A673 (cell line): ENCODE measurements around the gene CACHD1. TPM values are rescaled to one million over a fixed set of nuclear protein-coding genes. Genes with fewer than 3 reads are reported as not detected.

Source experiments
- BruUV-seq: library from RNA; stranded (reverse); fragments of 400-500 nt; replicated peaks from 2 replicates; lab custom pipeline; 2021; lab: Mats Ljungman, UMichigan
- CTCF ChIA-PET: fragments of 300-600 bp; sonication (Branson Sonifier 250); formaldehyde crosslinking; loops from one replicate; lab custom pipeline; 2022; ENCODE audit warnings: antibody characterized with exemption; lab: Charles Lee
- POLR2A ChIA-PET: fragments of 300-600 bp; sonication (Branson Sonifier 250); formaldehyde crosslinking; loops from one replicate; lab custom pipeline; 2022; ENCODE audit warnings: antibody characterized with exemption; ENCODE audit not compliant: low non-redundant PET; lab: Charles Lee
- DNase-seq: peaks from one replicate; pipeline ENCODE4 v3.0.0-alpha.2; 2015; ENCODE audit warnings: low spot score
- H3K27ac ChIP-seq: fragments of 200-600 bp; sonication (generic); 2 replicates; pipeline ENCODE4 v1.5.1; 2016; ENCODE audit warnings: mixed run types, low read depth, mild to moderate bottlenecking, mixed read lengths, antibody characterized with exemption, low read length; ENCODE audit not compliant: poor library complexity, severe bottlenecking
- H3K27me3 ChIP-seq: fragments of 200-600 bp; sonication (generic); replicated peaks from 2 replicates; pipeline ENCODE4 v1.6.1; 2017; ENCODE audit warnings: mixed run types, low read depth, mild to moderate bottlenecking, mixed read lengths, antibody characterized with exemption, low read length; ENCODE audit not compliant: insufficient read depth, poor library complexity
- H3K36me3 ChIP-seq: fragments of 200-600 bp; sonication (generic); 2 replicates; pipeline ENCODE4 v1.6.1; 2016; ENCODE audit warnings: mixed run types, mild to moderate bottlenecking, mixed read lengths, antibody characterized with exemption, low read length; ENCODE audit not compliant: insufficient read depth, poor library complexity, severe bottlenecking
- H3K4me1 ChIP-seq: fragments of 200-600 bp; sonication (generic); 2 replicates; pipeline ENCODE4 v1.6.1; 2017; ENCODE audit warnings: mixed run types, mild to moderate bottlenecking, mixed read lengths, antibody characterized with exemption, low read length; ENCODE audit not compliant: insufficient read depth, poor library complexity, severe bottlenecking
- H3K4me3 ChIP-seq: fragments of 200-600 bp; sonication (generic); 2 replicates; pipeline ENCODE4 v1.5.1; 2016; ENCODE audit warnings: low read depth, mixed run types, mild to moderate bottlenecking, mixed read lengths, low read length; ENCODE audit not compliant: poor library complexity, severe bottlenecking
- H3K9me3 ChIP-seq: fragments of 200-600 bp; sonication (generic); 2 replicates; pipeline ENCODE4 v1.6.1; 2016; ENCODE audit warnings: mixed run types, low read depth, mild to moderate bottlenecking, mixed read lengths, antibody characterized with exemption, low read length; ENCODE audit not compliant: poor library complexity, severe bottlenecking
- EZH2 ChIP-seq: fragments of 200-600 bp; sonication (generic); IDR thresholded peaks from 2 replicates; pipeline ENCODE4 v1.6.1; 2017; ENCODE audit warnings: borderline replicate concordance, low read depth, mild to moderate bottlenecking, mixed read lengths, antibody characterized with exemption, low read length; ENCODE audit not compliant: poor library complexity, severe bottlenecking
- intact Hi-C: fragments of 100-400 bp; cut with micrococcal nuclease; formaldehyde crosslinking; loops from one replicate; pipeline ENCODE4 v1.10.0; 2022; ENCODE audit not compliant: unreplicated experiment
- total RNA-seq: library from RNA; stranded (reverse); gene quantifications from 2 replicates; pipeline ENCODE4 v1.2.3, GENCODE V29; 2021
- TF ChIP-seq, protein P1 (sequence below): fragments of 300-800, 200-600 bp; sonication (generic); conservative IDR thresholded peaks from 2 replicates; pipeline ENCODE4 v1.5.1; 2017; ENCODE audit warnings: low read depth, mild to moderate bottlenecking, antibody characterized with exemption, low read length, moderate library complexity, mixed read lengths

CACHD1 gene
- total RNA-seq, 1 experiment from 2014 or later: 39.2 TPM

- no peaks in the 10 kb centered on the region for H3K9me3 ChIP-seq
- no TSS peak for BruUV-seq
- no peaks in the 10 kb centered on the region for H3K27me3 ChIP-seq
- H3K27ac ChIP-seq: no peak overlapping the region
- CTCF ChIA-PET: no interaction called here
- intact Hi-C loops: no loop called here
- DNase-seq: no peak
- no peaks in the 10 kb centered on the region for H3K36me3 ChIP-seq
- no peak overlapping the region for H3K4me3 ChIP-seq
- POLR2A ChIA-PET: no interaction called here
- no peak for TF ChIP-seq EZH2
- TF ChIP-seq, protein P1, sequence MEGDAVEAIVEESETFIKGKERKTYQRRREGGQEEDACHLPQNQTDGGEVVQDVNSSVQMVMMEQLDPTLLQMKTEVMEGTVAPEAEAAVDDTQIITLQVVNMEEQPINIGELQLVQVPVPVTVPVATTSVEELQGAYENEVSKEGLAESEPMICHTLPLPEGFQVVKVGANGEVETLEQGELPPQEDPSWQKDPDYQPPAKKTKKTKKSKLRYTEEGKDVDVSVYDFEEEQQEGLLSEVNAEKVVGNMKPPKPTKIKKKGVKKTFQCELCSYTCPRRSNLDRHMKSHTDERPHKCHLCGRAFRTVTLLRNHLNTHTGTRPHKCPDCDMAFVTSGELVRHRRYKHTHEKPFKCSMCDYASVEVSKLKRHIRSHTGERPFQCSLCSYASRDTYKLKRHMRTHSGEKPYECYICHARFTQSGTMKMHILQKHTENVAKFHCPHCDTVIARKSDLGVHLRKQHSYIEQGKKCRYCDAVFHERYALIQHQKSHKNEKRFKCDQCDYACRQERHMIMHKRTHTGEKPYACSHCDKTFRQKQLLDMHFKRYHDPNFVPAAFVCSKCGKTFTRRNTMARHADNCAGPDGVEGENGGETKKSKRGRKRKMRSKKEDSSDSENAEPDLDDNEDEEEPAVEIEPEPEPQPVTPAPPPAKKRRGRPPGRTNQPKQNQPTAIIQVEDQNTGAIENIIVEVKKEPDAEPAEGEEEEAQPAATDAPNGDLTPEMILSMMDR: no peak
- H3K4me1 ChIP-seq: peaks cover 62% of the 10 kb centered on the region
Observed at GRCh38 chr1:64545118-64545843, 75.4 kb downstream of the CACHD1 start.

DNA sequence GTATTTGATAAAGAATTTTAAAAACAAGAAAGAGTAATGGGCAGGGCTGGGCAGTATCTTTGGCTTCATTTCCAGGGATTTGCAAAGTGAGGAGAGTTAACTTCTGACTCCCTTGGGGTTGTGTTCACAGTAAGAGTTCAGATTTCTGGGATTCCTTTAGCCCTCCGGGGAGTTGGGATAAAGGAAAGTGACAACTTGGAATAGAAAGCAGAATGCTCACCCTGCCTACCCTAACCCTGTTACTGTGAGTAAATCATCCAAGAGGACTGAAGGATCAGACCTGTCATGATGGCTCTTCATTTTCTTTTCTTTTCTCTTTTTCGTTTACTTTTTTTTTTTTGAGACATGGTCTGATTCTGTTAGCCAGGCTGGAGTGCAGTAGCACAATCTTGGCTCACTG, 76.1 kb downstream of the CACHD1 start:
- TF ChIP-seq EZH2: no peak
- TF ChIP-seq, protein P1: no peak
- no peaks in the 10 kb centered on the region for H3K27me3 ChIP-seq
- BruUV-seq: no TSS peak
- POLR2A ChIA-PET: no interaction called here
- DNase-seq: peak; percentile 69
- CTCF ChIA-PET: no interaction called here
- H3K27ac ChIP-seq: no peak overlapping the region
- peaks cover 65% of the 10 kb centered on the region for H3K4me1 ChIP-seq
- no peaks in the 10 kb centered on the region for H3K9me3 ChIP-seq
- no peak overlapping the region for H3K4me3 ChIP-seq
- no peaks in the 10 kb centered on the region for H3K36me3 ChIP-seq
- intact Hi-C loops: no loop called here

DNA sequence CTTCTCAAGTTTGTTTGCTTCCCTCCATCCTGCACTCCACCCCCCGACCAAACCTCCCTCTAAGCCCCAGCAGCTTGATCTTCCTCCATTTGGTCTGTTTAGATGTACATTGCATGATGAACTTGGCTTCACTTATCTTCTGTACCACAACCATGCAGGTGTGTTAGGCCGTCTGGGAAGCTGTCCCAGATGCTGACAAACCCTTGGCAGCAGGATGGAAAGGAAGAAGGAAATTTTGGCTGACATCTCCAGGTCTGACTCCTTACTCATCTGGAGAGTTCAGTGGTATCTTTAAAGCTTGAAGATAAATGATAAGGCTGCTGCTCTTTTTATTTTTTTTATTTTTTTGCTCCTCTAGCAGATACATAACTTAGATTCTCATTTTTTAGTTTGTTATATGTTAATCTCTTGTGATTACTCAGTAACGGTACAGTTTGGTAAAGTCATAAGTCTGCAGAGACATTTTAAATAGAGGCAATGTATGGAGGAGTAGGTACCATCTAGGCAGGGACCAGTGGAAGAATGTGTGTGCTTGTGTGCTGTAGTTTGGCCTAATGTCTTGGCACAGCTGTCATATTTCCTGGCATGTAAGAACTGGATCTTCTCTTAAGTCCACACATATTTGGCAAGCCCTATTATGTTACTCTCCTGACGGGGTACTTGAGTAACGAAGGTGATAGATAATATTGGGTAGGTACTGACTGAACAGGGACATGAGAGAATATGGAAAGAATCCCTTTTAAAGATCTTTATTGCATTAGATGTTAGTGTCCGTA, 79.7 kb downstream of the CACHD1 start:
- ChIA-PET CTCF (no interaction called here), POLR2A (no interaction called here)
- peaks cover 56% of the 10 kb centered on the region for H3K4me1 ChIP-seq
- intact Hi-C loops: loop anchor here (5.0 kb wide), 1 partner anchor 273 kb away; no protein-coding TSS in a partner anchor
- TF ChIP-seq, protein P1: no peak
- no peak for TF ChIP-seq EZH2
- H3K27ac ChIP-seq: no peak overlapping the region
- no peak for DNase-seq
- H3K4me3 ChIP-seq: no peak overlapping the region
- H3K27me3 ChIP-seq: no peaks in the 10 kb centered on the region
- H3K9me3 ChIP-seq: no peaks in the 10 kb centered on the region
- BruUV-seq: no TSS peak
- H3K36me3 ChIP-seq: no peaks in the 10 kb centered on the region
